HEK293 (cell line): ENCODE data around the gene AFF3.
"Not testable (repeated sequence)": the region's sequence is repeated elsewhere in the genome, so short reads cannot be mapped to it uniquely, and the experiment has no call there.

ENCODE experiments used
- ZNF580 ChIP-seq: fragments of 450-650 bp; formaldehyde crosslinking; IDR thresholded peaks from 2 replicates; pipeline ENCODE4 v1.5.1; 2016; ENCODE audit warnings: missing biosample characterization, missing genetic modification characterization
- ZNF776 ChIP-seq: fragments of 450-650 bp; formaldehyde crosslinking; IDR thresholded peaks from 2 replicates; pipeline ENCODE4 v1.5.0; 2017; ENCODE audit warnings: missing biosample characterization, missing genetic modification characterization, borderline replicate concordance

GRCh38 chr2:100083421-100084216 is 58.8 kb downstream of the AFF3 start:
- TF ChIP-seq ZNF580, ZNF776 (tag by site-specific recombination): not testable (repeated sequence)
